HG03196 (cell line): ENCODE results near the gene NUMBL.
"Not testable (repeated sequence)": the region's sequence is repeated elsewhere in the genome, so short reads cannot be mapped to it uniquely, and the experiment has no call there.

ENCODE experiments used
- ATAC-seq: cut with Tn5 transposase; IDR thresholded peaks from one replicate; pipeline ENCODE4 v1.9.1; 2021; ENCODE audit not compliant: unreplicated experiment

Gene NUMBL

DNA sequence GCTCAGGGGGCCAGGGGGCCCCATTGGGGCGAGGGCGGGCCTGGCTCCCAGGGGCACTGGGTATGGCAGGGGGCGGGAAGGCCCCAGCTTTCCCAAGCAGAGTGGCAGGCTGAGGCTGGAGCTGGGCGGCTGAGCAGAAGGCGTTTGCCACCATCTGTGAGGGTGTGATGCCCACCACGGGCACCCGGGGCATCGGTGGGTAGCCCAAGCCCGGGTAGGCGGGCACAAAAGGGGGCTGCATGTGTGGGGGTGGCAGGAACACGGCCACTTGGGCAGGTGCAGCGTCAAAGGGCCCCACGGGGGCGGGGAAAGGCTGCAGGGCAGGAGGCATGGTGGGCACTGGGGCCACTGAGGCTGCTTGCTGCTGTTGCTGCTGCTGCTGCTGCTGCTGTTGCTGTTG, 22.8 kb downstream of the NUMBL start:
- ATAC-seq = no peak

DNA sequence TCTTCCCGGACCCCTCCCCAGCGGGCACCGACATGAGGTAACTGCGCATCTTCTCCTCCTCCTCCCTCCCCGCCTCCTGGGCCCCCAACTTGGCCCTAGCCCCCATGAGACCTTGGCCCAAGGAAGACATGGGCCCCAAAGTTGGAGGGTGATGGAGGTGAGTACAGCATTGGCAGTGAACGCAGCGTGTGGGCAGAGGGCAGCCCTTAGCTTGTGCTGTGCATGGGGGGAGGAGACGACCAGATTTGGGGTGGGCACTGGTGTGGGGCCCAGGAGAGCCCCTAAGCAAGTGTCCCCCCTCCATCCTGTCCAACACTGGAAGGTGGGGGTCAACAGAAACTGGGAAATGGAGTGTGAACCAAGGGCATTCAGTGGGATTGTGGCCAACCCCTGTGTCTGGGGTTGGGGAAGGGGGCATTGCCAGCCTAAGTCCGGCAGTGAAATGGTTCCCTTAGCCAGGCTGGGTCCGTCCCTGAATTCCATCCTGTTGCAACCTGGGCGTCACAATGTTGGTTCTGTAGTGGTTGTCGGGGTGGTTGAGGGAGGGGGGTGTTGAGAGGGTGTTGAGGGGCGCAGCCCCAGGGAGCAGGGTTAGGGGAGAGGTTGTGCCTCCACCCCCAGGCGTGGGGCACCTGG, 23.5 kb downstream of the NUMBL start:
- ATAC-seq = no peak

DNA sequence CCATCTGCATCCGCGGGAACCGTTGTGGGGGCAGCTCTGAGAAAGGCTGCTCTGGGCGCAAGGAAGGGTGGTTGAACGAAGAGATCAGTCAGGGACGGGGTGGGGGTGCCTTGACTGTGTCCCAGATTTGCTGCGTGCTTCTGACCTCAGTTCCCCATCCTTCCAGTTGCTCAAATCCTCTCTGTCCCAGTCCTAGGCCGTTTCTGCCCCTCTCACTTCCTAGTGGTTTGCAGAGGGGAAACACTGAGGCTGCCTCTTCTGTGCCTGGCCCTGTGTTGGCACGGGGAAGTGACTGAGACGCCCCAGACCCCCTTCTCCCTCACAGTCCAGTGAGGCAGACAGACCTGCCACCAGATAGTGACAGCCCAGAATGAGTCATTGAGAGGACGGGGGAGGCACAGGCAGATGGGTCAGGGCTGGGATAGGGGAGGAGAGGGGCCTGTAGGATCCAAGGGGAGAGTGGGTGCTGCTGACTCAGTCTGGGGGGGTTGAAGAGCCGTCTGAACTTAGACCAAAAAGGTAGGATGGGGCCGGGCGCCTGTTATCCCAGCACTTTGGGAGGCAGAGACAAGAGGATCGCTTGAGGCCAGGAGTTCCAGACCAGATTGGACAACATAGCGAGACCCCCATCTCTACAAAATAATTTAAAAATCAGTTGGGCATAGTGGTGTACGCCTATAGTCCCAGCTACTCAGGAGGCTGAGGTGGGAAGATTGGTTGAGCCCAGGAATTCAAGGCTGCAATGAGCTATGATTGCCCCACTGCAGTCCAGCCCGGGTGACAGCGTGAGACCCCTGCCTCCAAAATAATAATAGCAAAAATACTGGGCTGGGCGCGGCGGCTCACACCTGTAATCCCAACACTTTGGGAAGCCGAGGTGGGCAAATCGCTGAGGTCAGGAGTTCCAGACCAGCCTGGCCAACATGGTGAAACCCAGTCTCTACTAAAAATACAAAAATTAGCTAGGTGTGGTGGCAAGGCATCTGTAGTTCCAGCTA, 26.5 kb downstream of the NUMBL start:
- no peak for ATAC-seq

DNA sequence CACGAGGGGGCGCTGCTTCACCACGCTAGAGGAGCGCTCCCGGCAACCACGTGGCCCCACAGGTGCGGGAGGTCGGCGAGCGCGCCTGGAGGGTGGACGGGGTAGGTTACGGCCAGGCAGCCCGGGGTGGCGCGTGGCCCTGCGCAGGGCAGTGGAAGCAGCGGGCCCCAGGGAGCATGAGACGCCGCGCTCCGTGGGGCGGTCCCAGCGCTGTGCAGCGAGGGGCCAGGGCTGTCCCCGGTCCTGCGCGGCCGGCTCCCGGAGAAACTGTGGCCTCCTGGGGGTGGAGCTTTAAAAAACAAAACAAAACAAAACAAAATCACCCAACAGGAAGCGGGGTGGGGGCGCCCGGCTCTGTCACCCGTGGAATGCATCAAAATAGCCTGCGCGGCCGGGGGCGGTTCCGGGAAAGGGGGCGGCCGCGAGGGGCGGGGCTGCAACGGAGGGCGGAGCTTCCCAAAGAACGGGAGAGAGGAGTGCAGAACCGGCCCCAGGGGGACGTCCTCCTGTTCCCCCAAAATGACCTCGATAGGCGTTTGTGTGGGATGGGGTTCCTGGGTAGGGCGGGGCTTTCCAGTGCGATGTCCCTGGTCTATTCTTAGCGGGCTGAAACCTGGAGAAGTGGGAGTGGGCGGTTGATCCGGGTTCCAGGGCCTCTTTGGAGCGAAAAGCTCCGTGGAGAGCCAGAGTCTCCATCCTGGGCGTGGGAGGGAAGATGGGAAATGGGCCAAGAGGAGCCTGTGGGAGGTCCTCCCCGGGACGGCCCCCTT, 27.3 kb downstream of the NUMBL start:
- ATAC-seq = peak; percentile 72

DNA sequence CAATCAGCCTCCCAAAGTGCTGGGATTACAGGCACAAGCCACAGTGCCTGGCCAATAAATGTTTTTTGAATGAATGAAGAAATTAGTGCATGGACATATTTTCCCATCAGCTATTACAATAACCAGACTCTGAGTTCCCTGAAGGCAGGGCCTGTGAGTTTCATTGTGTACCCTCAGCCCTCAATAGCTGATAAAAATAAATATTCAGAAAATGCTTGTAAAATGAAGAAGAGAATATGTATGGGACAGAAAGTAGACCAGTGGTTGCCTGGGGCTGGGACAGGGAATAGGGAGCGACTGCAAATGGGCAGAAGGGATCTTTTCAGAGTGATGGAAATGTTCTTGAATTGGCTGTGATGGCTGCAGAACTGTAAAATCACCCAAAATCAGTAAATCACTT, 28.8 kb downstream of the NUMBL start:
- ATAC-seq = no peak

GRCh38 chr19:40659566-40659965, 30.9 kb downstream of the NUMBL start:
- no peak for ATAC-seq

DNA sequence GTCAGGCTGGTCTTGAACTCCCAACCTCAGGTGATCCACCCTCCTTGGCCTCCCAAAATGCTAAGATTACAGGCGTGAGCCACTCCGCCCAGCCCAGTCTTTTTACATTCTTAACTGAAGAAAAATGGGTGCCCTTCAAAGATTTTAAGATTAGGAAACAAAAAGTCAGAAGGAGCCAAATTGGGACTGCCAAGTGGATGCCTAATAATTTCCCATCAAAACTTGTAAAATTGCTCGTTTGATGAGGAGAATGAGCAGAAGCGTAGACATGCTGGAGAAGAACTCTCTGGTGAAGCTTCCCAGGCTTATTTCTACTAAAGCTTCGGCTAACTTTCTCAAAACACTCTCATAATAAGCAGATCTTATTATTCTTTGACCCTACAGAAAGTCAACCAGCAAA, 31.3 kb downstream of the NUMBL start:
- no peak for ATAC-seq

GRCh38 chr19:40658031-40658430, 32.4 kb downstream of the NUMBL start:
- ATAC-seq = no peak

GRCh38 chr19:40655684-40656083, 34.8 kb downstream of the NUMBL start:
- ATAC-seq = not testable (repeated sequence)

DNA sequence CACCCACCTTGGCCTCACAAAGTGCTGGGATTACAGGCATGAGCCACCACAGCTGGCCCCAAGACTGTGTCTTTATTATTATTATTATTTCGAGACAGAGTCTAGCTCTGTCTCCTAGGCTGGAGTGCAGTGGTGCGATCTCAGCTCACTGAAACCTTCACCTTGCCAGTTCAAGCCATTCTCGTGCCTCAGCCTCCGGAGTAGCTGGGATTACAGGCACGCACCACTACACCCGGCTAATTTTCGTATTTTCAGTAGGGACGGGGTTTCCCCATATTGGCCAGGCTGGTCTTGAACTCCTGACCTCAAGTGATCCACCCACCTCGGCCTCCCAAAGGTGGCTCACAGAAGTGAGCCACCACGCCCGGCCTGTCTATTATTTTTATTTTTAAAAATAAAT, 38.1 kb downstream of the NUMBL start:
- not testable (repeated sequence) for ATAC-seq

DNA sequence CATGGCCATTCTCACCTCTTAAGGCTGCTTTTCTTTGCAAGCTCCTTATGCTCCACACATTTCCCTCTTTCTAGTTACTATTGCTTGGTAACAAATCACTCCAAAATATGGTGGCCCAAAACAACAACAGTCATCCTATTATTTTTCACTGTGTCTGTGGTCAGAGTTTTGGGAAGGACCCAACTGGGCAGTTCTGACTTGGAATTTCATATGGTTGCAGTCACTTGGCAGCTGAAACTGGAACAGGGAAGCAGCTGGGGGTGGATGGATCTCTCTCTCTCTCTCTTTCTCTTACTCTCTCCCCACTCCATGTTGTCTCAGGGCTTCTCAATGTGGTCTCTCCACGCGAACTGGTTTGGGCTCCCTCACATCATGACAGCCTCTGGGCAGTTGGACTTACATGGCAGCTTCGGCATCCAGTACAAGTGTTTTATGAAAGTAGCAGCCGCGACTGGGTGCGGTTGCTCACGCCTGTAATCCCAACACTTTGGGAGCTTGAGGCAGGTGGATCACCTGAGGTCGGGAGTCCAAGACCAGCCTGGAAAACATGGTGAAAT, 39.6 kb downstream of the NUMBL start:
- no peak for ATAC-seq

GRCh38 chr19:40649903-40650675, 40.4 kb downstream of the NUMBL start:
- ATAC-seq = not testable (repeated sequence)

DNA sequence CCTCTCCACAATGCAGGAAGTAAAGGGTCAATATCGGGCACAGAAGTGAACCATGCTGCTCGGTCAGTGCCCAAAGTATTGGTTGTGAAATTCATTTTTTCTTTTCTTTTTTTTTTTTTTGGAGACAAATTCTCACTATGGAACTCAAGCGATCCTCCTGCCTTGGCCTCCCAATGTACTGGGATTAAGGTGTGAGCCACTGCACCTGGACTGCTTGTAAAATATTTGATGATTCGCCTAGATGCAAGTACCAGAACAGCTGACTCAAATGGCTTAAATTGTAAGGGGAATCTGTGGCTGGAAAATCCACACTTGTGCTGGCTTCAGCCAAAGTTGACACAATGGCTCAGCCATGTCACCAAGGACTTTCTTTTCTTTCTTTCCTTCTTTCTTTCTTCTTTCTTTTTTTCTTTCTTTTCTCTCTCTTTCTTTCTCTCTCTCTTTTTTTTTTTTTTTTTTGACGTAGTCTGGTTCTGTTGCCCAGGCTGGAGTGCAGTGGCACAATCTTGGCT, 43.7 kb downstream of the NUMBL start:
- no peak for ATAC-seq

GRCh38 chr19:40642757-40643305, 47.6 kb downstream of the NUMBL start:
- no peak for ATAC-seq

DNA sequence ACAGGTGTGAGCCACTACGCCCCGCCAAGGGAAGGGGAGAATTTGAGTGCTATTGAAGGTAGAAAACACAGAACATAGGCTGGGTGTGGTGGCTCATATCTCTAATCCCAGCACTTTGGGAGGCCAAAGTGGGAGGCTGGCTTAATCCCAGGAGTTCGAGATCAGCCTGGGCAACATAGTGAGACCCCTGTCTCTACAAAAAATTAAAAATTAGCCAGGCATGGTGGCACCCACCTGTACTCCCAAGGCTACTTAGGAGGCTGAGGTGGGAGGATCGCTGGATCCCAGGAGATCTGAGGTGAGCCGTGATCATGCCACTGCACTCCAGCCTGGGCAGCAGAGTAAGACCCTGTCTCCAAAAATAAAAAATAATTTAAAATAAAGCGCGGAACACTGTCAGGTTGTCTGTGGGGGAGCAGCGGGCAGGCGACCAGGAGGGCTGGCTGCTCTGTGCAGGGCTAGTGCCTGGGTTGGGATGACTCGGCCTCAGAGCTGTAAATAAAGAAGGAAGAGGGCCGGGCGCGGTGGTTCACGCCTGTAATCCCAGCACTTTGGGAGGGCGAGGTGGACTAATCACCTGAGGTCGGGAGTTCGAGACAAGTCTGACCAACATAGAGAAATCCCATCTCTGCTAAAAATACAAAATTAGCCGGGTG, 48.3 kb downstream of the NUMBL start:
- ATAC-seq = no peak

DNA sequence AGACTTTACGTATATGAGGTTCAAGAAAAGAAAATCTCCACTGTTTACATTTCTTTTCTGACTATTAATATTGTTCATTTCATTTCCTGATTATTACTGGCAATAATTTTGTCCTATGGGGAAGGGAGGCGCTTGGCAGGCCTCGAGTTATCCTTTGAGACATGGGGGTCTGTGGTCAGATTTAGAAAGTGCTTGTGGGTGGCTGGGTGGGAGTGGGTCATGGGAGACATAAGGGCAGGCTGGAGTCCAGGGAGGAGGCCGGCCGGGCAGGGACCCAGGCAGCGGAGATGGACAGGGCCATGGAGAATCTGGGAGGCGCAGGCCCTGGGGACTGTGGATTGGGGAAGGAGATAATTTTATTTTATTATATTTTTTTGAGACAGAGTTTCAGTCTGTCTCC, 49.2 kb downstream of the NUMBL start:
- ATAC-seq = no peak

- ATAC-seq = no peak
Observed at GRCh38 chr19:40640744-40641143, 49.7 kb downstream of the NUMBL start.

GRCh38 chr19:40639638-40639982, 50.8 kb downstream of the NUMBL start:
- ATAC-seq = no peak

- no peak for ATAC-seq
Observed at GRCh38 chr19:40638327-40638726, 52.1 kb downstream of the NUMBL start.

- ATAC-seq = no peak
Observed at GRCh38 chr19:40633207-40633606, 57.2 kb downstream of the NUMBL start.
